ENCODE measurements around the gene CMC2.

The CMC2 gene

GRCh38 chr16:81001330-81001729 is 5.4 kb downstream of the CMC2 start:
- no peak for FAIRE-seq

GRCh38 chr16:81000873-81001272 is 5.8 kb downstream of the CMC2 start:
- no peak for FAIRE-seq

GRCh38 chr16:80997964-80998620 is 8.6 kb downstream of the CMC2 start:
- no peak for FAIRE-seq

- no peak for FAIRE-seq
Observed at GRCh38 chr16:80997139-80997798, 9.4 kb downstream of the CMC2 start.

GRCh38 chr16:80996688-80997138 is 10.0 kb downstream of the CMC2 start:
- FAIRE-seq = no peak

GRCh38 chr16:80994451-80994850 is 12.2 kb downstream of the CMC2 start:
- FAIRE-seq = no peak

GRCh38 chr16:80993834-80994233 is 12.9 kb downstream of the CMC2 start:
- FAIRE-seq = no peak

GRCh38 chr16:80993307-80993706 is 13.4 kb downstream of the CMC2 start:
- no peak for FAIRE-seq

GRCh38 chr16:80992676-80993293 is 13.9 kb downstream of the CMC2 start:
- no peak for FAIRE-seq

GRCh38 chr16:80991792-80992430 is 14.8 kb downstream of the CMC2 start:
- no peak for FAIRE-seq

- FAIRE-seq = no peak
Observed at GRCh38 chr16:80990978-80991377, 15.7 kb downstream of the CMC2 start.

GRCh38 chr16:80990577-80990976 is 16.1 kb downstream of the CMC2 start:
- no peak for FAIRE-seq

GRCh38 chr16:80989801-80990200 is 16.9 kb downstream of the CMC2 start:
- FAIRE-seq = no peak

GRCh38 chr16:80988756-80989155 is 17.9 kb downstream of the CMC2 start:
- FAIRE-seq = no peak

GRCh38 chr16:80986557-80986956 is 20.1 kb downstream of the CMC2 start:
- FAIRE-seq = no peak

GRCh38 chr16:80985611-80986010 is 21.1 kb downstream of the CMC2 start:
- FAIRE-seq = no peak

GRCh38 chr16:80984124-80984892 is 22.4 kb downstream of the CMC2 start:
- no peak for FAIRE-seq

GRCh38 chr16:80982646-80983045 is 24.0 kb downstream of the CMC2 start:
- FAIRE-seq = no peak

GRCh38 chr16:80981103-80981502 is 25.6 kb downstream of the CMC2 start:
- no peak for FAIRE-seq

GRCh38 chr16:80976946-80977345 is 29.7 kb downstream of the CMC2 start:
- FAIRE-seq = no peak

- no peak for FAIRE-seq
Observed at GRCh38 chr16:80974649-80975376, 31.9 kb downstream of the CMC2 start.

GRCh38 chr16:80973991-80974390 is 32.7 kb downstream of the CMC2 start:
- no peak for FAIRE-seq

All from colon (tissue), 2 donors.